ENCODE measurements around the gene SLC38A9.

DNA sequence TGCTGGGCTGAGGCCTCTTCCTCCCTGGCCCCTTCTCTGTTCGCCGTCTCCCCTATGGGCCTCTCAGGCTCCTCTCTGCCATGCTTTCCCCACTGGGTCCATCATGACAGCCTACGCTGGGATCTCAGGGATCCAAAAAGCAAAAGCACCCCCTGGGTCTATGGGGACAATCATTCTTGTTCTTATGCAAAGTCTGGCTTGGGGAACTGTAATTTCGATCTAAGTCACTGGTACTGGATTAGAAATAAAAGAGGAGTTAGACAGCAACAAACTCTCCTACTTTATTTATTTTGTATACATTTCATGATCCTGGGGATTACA, 86.6 kb downstream of the SLC38A9 start:
- TF ChIP-seq, protein P1, sequence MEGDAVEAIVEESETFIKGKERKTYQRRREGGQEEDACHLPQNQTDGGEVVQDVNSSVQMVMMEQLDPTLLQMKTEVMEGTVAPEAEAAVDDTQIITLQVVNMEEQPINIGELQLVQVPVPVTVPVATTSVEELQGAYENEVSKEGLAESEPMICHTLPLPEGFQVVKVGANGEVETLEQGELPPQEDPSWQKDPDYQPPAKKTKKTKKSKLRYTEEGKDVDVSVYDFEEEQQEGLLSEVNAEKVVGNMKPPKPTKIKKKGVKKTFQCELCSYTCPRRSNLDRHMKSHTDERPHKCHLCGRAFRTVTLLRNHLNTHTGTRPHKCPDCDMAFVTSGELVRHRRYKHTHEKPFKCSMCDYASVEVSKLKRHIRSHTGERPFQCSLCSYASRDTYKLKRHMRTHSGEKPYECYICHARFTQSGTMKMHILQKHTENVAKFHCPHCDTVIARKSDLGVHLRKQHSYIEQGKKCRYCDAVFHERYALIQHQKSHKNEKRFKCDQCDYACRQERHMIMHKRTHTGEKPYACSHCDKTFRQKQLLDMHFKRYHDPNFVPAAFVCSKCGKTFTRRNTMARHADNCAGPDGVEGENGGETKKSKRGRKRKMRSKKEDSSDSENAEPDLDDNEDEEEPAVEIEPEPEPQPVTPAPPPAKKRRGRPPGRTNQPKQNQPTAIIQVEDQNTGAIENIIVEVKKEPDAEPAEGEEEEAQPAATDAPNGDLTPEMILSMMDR (IDR thresholded peaks at IDR 0.05) = no peak
- TF ChIP-seq POLR2AphosphoS5 (IDR thresholded peaks at IDR 0.05) = no peak
- TF ChIP-seq EP300 (IDR thresholded peaks at IDR 0.05) = no peak
- TF ChIP-seq POLR2A (IDR thresholded peaks at IDR 0.05) = no peak
